Karpas-422 (cell line): ENCODE results near the gene PODXL2. TPM values are rescaled to one million over a fixed set of nuclear protein-coding genes. Genes with fewer than 3 reads are reported as not detected.

Source experiments
- DNase-seq: peaks from one replicate; pipeline ENCODE4 v3.0.0-alpha.2; 2015
- H2AFZ ChIP-seq: fragments of 200-600 bp; sonication (generic); 2 replicates; pipeline ENCODE4 v1.6.1; 2014; ENCODE audit warnings: antibody characterized with exemption, low read length, mixed read lengths
- H3K27ac ChIP-seq: fragments of 200-600 bp; sonication (generic); 2 replicates; pipeline ENCODE4 v1.5.1; 2014; ENCODE audit warnings: mild to moderate bottlenecking, low read length, moderate library complexity
- H3K27me3 ChIP-seq: fragments of 200-600 bp; sonication (generic); 2 replicates; pipeline ENCODE4 v1.6.1; 2014; ENCODE audit warnings: low read length, mixed read lengths
- H3K36me3 ChIP-seq: fragments of 200-600 bp; sonication (generic); 2 replicates; pipeline ENCODE4 v1.6.1; 2014; ENCODE audit warnings: low read length, mixed read lengths; ENCODE audit not compliant: insufficient read depth
- H3K4me1 ChIP-seq: fragments of 200-600 bp; sonication (generic); 2 replicates; pipeline ENCODE4 v1.6.1; 2014; ENCODE audit warnings: mild to moderate bottlenecking, low read length, mixed read lengths
- H3K4me2 ChIP-seq: fragments of 200-600 bp; sonication (generic); 2 replicates; pipeline ENCODE4 v1.6.1; 2014; ENCODE audit warnings: low read length, low read depth, mild to moderate bottlenecking; ENCODE audit not compliant: poor library complexity, severe bottlenecking
- H3K4me3 ChIP-seq: fragments of 200-600 bp; sonication (generic); 2 replicates; pipeline ENCODE4 v1.5.1; 2014; ENCODE audit warnings: mild to moderate bottlenecking, antibody characterized with exemption, low read length, mixed read lengths
- H3K79me2 ChIP-seq: fragments of 200-600 bp; sonication (generic); 2 replicates; pipeline ENCODE4 v1.6.1; 2014; ENCODE audit warnings: mild to moderate bottlenecking, low read length, mixed read lengths
- H3K9ac ChIP-seq: fragments of 200-600 bp; sonication (generic); 2 replicates; pipeline ENCODE4 v1.6.0; 2014; ENCODE audit warnings: low read length
- H3K9me2 ChIP-seq: fragments of 200-600 bp; sonication (generic), shearing (Covaris generic); replicated peaks from 2 replicates; pipeline ENCODE4 v1.6.0; 2014; ENCODE audit warnings: mild to moderate bottlenecking, low read length, moderate library complexity; ENCODE audit not compliant: insufficient read depth
- H3K9me3 ChIP-seq: fragments of 300-700, 200-600 bp; sonication (generic); 2 replicates; pipeline ENCODE4 v1.6.1; 2014; ENCODE audit warnings: low read length, mixed read lengths
- H4K20me1 ChIP-seq: fragments of 200-600 bp; sonication (generic); 2 replicates; pipeline ENCODE4 v1.6.1; 2014; ENCODE audit warnings: mild to moderate bottlenecking, antibody characterized with exemption, low read length, low read depth; ENCODE audit not compliant: insufficient read depth
- total RNA-seq: library from RNA; depleted of rRNA; stranded (reverse); fragments of >200 nt; shearing (Covaris generic); gene quantifications from 2 replicates; pipeline ENCODE4 v1.2.3, GENCODE V29; 2014; ENCODE audit warnings: low replicate concordance

The PODXL2 gene
- total RNA-seq, 1 experiment from 2014 or later = 30.9 TPM

- Histone ChIP-seq H3K4me1 (peaks cover 2% of the 10 kb centered on the region; the same call in 1 of the 2 replicates), H3K9me3 (no peaks in the 10 kb centered on the region), H3K36me3 (peaks cover 48% of the 10 kb centered on the region), H2AFZ (no peak overlapping the region), H3K9me2 (no peaks in the 10 kb centered on the region), H3K9ac (no peak overlapping the region), H3K4me3 (no peak overlapping the region), H3K4me2 (no peak overlapping the region), H3K27me3 (no peaks in the 10 kb centered on the region), H4K20me1 (no peaks in the 10 kb centered on the region), H3K79me2 (peaks cover 48% of the 10 kb centered on the region), H3K27ac (peak overlapping the region; percentile 1; the same call in 1 of the 2 replicates)
- DNase-seq = no peak
These were observed 80.5 kb downstream of the PODXL2 start for GRCh38 chr3:127709320-127710060.

- H3K36me3 ChIP-seq = peaks cover 52% of the 10 kb centered on the region
- H3K9me3 ChIP-seq = no peaks in the 10 kb centered on the region
- H3K4me3 ChIP-seq = no peak overlapping the region
- peaks cover 49% of the 10 kb centered on the region for H3K79me2 ChIP-seq
- H3K9ac ChIP-seq = no peak overlapping the region
- H3K27ac ChIP-seq = no peak overlapping the region
- peaks cover 10% of the 10 kb centered on the region for H3K4me1 ChIP-seq
- H2AFZ ChIP-seq = no peak overlapping the region
- H4K20me1 ChIP-seq = no peaks in the 10 kb centered on the region
- H3K9me2 ChIP-seq = no peaks in the 10 kb centered on the region
- no peak for DNase-seq
- H3K27me3 ChIP-seq = no peaks in the 10 kb centered on the region
- no peak overlapping the region for H3K4me2 ChIP-seq
These were observed 81.4 kb downstream of the PODXL2 start for GRCh38 chr3:127710155-127710941.

GRCh38 chr3:127711021-127711695 lies 82.2 kb downstream of the PODXL2 start:
- H3K9ac ChIP-seq = no peak overlapping the region
- H3K4me1 ChIP-seq = peaks cover 18% of the 10 kb centered on the region
- no peaks in the 10 kb centered on the region for H3K27me3 ChIP-seq
- H4K20me1 ChIP-seq = no peaks in the 10 kb centered on the region
- no peaks in the 10 kb centered on the region for H3K9me2 ChIP-seq
- H2AFZ ChIP-seq = no peak overlapping the region
- no peak overlapping the region for H3K27ac ChIP-seq
- H3K4me2 ChIP-seq = no peak overlapping the region
- no peak for DNase-seq
- peaks cover 50% of the 10 kb centered on the region for H3K36me3 ChIP-seq
- no peak overlapping the region for H3K4me3 ChIP-seq
- peaks cover 52% of the 10 kb centered on the region for H3K79me2 ChIP-seq
- no peaks in the 10 kb centered on the region for H3K9me3 ChIP-seq

- H3K4me2 ChIP-seq = no peak overlapping the region
- H3K36me3 ChIP-seq = peaks cover 47% of the 10 kb centered on the region
- DNase-seq = no peak
- H3K79me2 ChIP-seq = peaks cover 51% of the 10 kb centered on the region
- H3K4me1 ChIP-seq = peaks cover 26% of the 10 kb centered on the region
- no peaks in the 10 kb centered on the region for H3K27me3 ChIP-seq
- no peaks in the 10 kb centered on the region for H3K9me3 ChIP-seq
- H2AFZ ChIP-seq = no peak overlapping the region
- H3K9ac ChIP-seq = no peak overlapping the region
- H3K9me2 ChIP-seq = no peaks in the 10 kb centered on the region
- no peaks in the 10 kb centered on the region for H4K20me1 ChIP-seq
- no peak overlapping the region for H3K4me3 ChIP-seq
- H3K27ac ChIP-seq = no peak overlapping the region
These were observed 82.9 kb downstream of the PODXL2 start for GRCh38 chr3:127711896-127712295.

GRCh38 chr3:127712461-127712860 lies 83.5 kb downstream of the PODXL2 start:
- Histone ChIP-seq H3K27me3 (no peaks in the 10 kb centered on the region), H3K27ac (no peak overlapping the region), H3K4me1 (peaks cover 31% of the 10 kb centered on the region), H3K9me2 (no peaks in the 10 kb centered on the region), H3K79me2 (peaks cover 51% of the 10 kb centered on the region), H4K20me1 (no peaks in the 10 kb centered on the region), H3K4me2 (no peak overlapping the region), H3K4me3 (no peak overlapping the region), H3K9ac (no peak overlapping the region), H3K36me3 (peaks cover 47% of the 10 kb centered on the region), H3K9me3 (no peaks in the 10 kb centered on the region), H2AFZ (no peak overlapping the region)
- DNase-seq = no peak

GRCh38 chr3:127712881-127713771 lies 84.1 kb downstream of the PODXL2 start:
- Histone ChIP-seq H3K4me2 (no peak overlapping the region), H3K27ac (peak overlapping the region; percentile 82; the same call in 1 of the 2 replicates)
- DNase-seq = no peak

GRCh38 chr3:127714125-127714571 lies 85.2 kb downstream of the PODXL2 start:
- Histone ChIP-seq H3K9me3 (no peaks in the 10 kb centered on the region), H3K4me2 (no peak overlapping the region), H2AFZ (no peak overlapping the region), H3K9ac (no peak overlapping the region), H3K4me3 (no peak overlapping the region), H3K36me3 (peaks cover 52% of the 10 kb centered on the region), H4K20me1 (no peaks in the 10 kb centered on the region), H3K9me2 (no peaks in the 10 kb centered on the region), H3K79me2 (peaks cover 57% of the 10 kb centered on the region), H3K27ac (peak overlapping the region; percentile 82), H3K27me3 (no peaks in the 10 kb centered on the region), H3K4me1 (peaks cover 48% of the 10 kb centered on the region)
- DNase-seq = no peak

More at GRCh38 chr3:127712881-127713771, 84.1 kb downstream of the PODXL2 start:
- Histone ChIP-seq H3K9me3 (no peaks in the 10 kb centered on the region), H2AFZ (no peak overlapping the region), H3K4me3 (no peak overlapping the region), H3K9me2 (no peaks in the 10 kb centered on the region), H3K36me3 (peaks cover 48% of the 10 kb centered on the region), H4K20me1 (no peaks in the 10 kb centered on the region), H3K4me1 (peaks cover 38% of the 10 kb centered on the region), H3K79me2 (peaks cover 52% of the 10 kb centered on the region), H3K27me3 (no peaks in the 10 kb centered on the region), H3K9ac (no peak overlapping the region)
